ENCODE measurements around the gene ENOX1. TPM values are rescaled to one million over a fixed set of nuclear protein-coding genes. Genes with fewer than 3 reads are reported as not detected.
A peak's percentile ranks its signal among the peaks of the same experiment; 100 is the strongest.

ENOX1 gene
- total and polyA plus RNA-seq, 2 of the 8 experiments (the other 6 are each of a cell fraction or from before 2014, with no cell fraction given), result 0.23 to 0.37 TPM

DNA sequence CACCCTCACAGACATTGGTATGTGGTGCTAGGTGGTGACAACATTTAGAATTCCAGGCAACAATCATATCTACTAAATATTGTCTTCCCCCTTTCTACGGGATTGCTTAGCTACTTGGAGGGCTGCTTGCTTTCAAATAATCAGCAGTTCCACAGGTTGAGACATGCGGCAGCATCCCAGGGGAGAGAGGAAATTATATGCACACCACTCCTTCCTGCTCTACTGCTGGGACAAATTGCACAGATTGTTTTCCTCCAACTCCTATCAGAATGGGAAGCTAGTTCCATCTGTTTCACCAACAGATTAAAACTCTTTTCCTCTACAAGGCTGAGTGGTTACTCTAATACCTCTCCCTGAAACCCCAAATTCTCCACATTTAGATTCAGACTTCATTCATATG, 488.0 kb downstream of the ENOX1 start:
- Histone ChIP-seq H4K91ac (replicated peaks; ENCODE audit: insufficient read length, low read length) (no peak overlapping the region), H3K23me2 (ENCODE audit: low read depth, low read length) (no peaks in the 10 kb centered on the region), H3K9ac (replicated peaks in 1 of 4; ENCODE audit: extremely low read depth in 1 of 4, low read depth in 3 of 4, low read length in 3 of 4) (no peak overlapping the region), H3K4me1 (replicated peaks in 1 of 4; ENCODE audit: control insufficient read depth in 3 of 4, insufficient read depth in 4 of 4, low read length in 3 of 4) (0 out of 7 replicates have a peak, but pooled peaks cover 0 to 4% (median 0%) of the 10 kb centered on the region in 4 experiments), H3K23ac (ENCODE audit: insufficient read length) (no peak overlapping the region), H3K4me2 (ENCODE audit: insufficient read depth in 1 of 2, low read depth in 2 of 2, low read length in 2 of 2) (no peak overlapping the region), H2BK20ac (ENCODE audit: low read length) (no peak overlapping the region), H3K18ac (ENCODE audit: extremely low read depth, low read length) (no peak overlapping the region), H3K14ac (ENCODE audit: insufficient read length) (no peak overlapping the region), H4K8ac (ENCODE audit: extremely low read depth, insufficient read depth, low read length) (no peak overlapping the region), H3K79me2 (ENCODE audit: control insufficient read depth in 1 of 2, insufficient read depth in 2 of 2, low read length in 2 of 2) (no peaks in the 10 kb centered on the region), H3K9me3 (ENCODE audit: insufficient read depth in 2 of 2, low read depth in 1 of 2, low read length in 1 of 2) (no peaks in the 10 kb centered on the region), H3K79me1 (ENCODE audit: low read depth, low read length) (no peaks in the 10 kb centered on the region), H4K5ac (ENCODE audit: insufficient read length, low read depth, low read length) (no peak overlapping the region), H3K36me3 (ENCODE audit: control insufficient read depth in 2 of 4, insufficient read depth in 4 of 4, low read length in 3 of 4) (no peaks in the 10 kb centered on the region), H2BK5ac (ENCODE audit: low read depth, low read length) (no peak overlapping the region), H2AK5ac (ENCODE audit: low read depth, low read length) (no peak overlapping the region), H2BK12ac (ENCODE audit: low read depth, low read length) (no peak overlapping the region; the same call in 1 of the 2 replicates), H2BK120ac (replicated peaks; ENCODE audit: low read depth, low read length) (no peak overlapping the region), H3K4me3 (ENCODE audit: extremely low read depth in 1 of 4, insufficient read depth in 2 of 4, low read depth in 3 of 4, low read length in 4 of 4) (no peak overlapping the region), H3K27me3 (replicated peaks in 1 of 4; ENCODE audit: control insufficient read depth in 3 of 4, extremely low read depth in 1 of 4, insufficient read depth in 3 of 4, low read length in 3 of 4) (no peaks in the 10 kb centered on the region; a peak in 1 of 7 replicates), H2AFZ (ENCODE audit: low read length) (peak overlapping the region; percentile 50; the same call in 1 of the 2 replicates), H2BK15ac (ENCODE audit: low read length) (no peak overlapping the region), H3K4ac (replicated peaks; ENCODE audit: insufficient read length, low read depth, low read length) (no peak overlapping the region), H4K20me1 (replicated peaks in 1 of 2; ENCODE audit: control insufficient read depth in 1 of 2, insufficient read depth in 2 of 2, low read length in 2 of 2) (no peaks in the 10 kb centered on the region), H3K27ac (ENCODE audit: low read depth, low read length) (no peak overlapping the region), H3K56ac (replicated peaks; ENCODE audit: insufficient read length, low read depth, low read length) (no peak overlapping the region)
- no peak for FAIRE-seq
- no peak for DNase-seq (ENCODE audit: low read depth in 1 of 2, low spot score in 2 of 2)
- ChIA-PET CTCF (ENCODE audit: partially characterized antibody) (interaction anchor here (0.6 kb wide), 1 partner anchor 958 kb away, joined by 3 read pairs; no protein-coding TSS in a partner anchor), POLR2A (ENCODE audit: partially characterized antibody) (no interaction called here)
- WGBS, 2 experiments (ENCODE audit: extremely low coverage in 1 of 2, insufficient coverage in 1 of 2, insufficient read length in 1 of 2, insufficient replicate concordance in 2 of 2, low coverage in 1 of 2, low lambda C conversion rate in 2 of 2, missing lambda C conversion rate in 1 of 2), result 95% methylated on average over 2 of the region's 2 CpGs; no CpG with 5 or more reads in 1 of the 2 experiments
- TF ChIP-seq CHD2 (IDR thresholded peaks at IDR 0.05; ENCODE audit: low read length) (no peak), YY1 (IDR thresholded peaks at IDR 0.05; ENCODE audit: low read depth, low read length) (no peak), TCF12 (IDR thresholded peaks at IDR 0.05; ENCODE audit: low read depth, low read length) (no peak), SAP30 (IDR thresholded peaks at IDR 0.05; ENCODE audit: insufficient read depth, insufficient replicate concordance, low read length) (no peak), PHF8 (conservative IDR thresholded peaks at IDR 0.05; ENCODE audit: low read depth, low read length) (no peak)

All from H1 (cell line).